PC-3 (cell line): Measurements from ENCODE around the gene BAIAP2. TPM values are rescaled to one million over a fixed set of nuclear protein-coding genes. Genes with fewer than 3 reads are reported as not detected.

Experiments
- ATAC-seq: fragments of 200-7000 bp; cut with Tn5 transposase; 2 replicates; pipeline ENCODE4 v1.9.1; 2020; ENCODE audit warnings: mild to moderate bottlenecking, moderate library complexity
- BruUV-seq: library from RNA; stranded (reverse); fragments of 400-500 nt; replicated peaks from 2 replicates; lab custom pipeline; 2021; lab: Mats Ljungman, UMichigan
- CTCF ChIA-PET: fragments of 300-600 bp; sonication (Branson Sonifier 250); formaldehyde crosslinking; loops from one replicate; lab custom pipeline; 2022; ENCODE audit warnings: antibody characterized with exemption; lab: Charles Lee
- POLR2A ChIA-PET: fragments of 300-600 bp; sonication (Branson Sonifier 250); formaldehyde crosslinking; loops from one replicate; lab custom pipeline; 2022; ENCODE audit warnings: antibody characterized with exemption; ENCODE audit not compliant: unreplicated experiment; lab: Charles Lee
- DNase-seq: peaks from one replicate; pipeline ENCODE4 v3.0.0-alpha.2; 2015
- H2AFZ ChIP-seq: fragments of 300-600 bp; sonication (generic); 2 replicates; pipeline ENCODE4 v1.6.0; 2016; ENCODE audit warnings: antibody characterized with exemption, low read length
- H3F3A ChIP-seq: fragments of 300-600 bp; sonication (generic); one replicate; pipeline ENCODE4 v1.6.0; 2017; ENCODE audit warnings: antibody characterized with exemption, low read length, control low read depth, mild to moderate bottlenecking; ENCODE audit not compliant: unreplicated experiment
- H3K27ac ChIP-seq: fragments of 300-600 bp; sonication (generic); 2 replicates; pipeline ENCODE4 v1.5.1; 2016; ENCODE audit warnings: mild to moderate bottlenecking, low read length
- H3K27me3 ChIP-seq: fragments of 300-600 bp; sonication (generic); 2 replicates; pipeline ENCODE4 v1.6.1; 2016; ENCODE audit warnings: low read length, mixed read lengths
- H3K36me3 ChIP-seq: fragments of 300-600 bp; sonication (generic); 2 replicates; pipeline ENCODE4 v1.6.1; 2016; ENCODE audit warnings: low read depth, mixed run types, low read length, mixed read lengths
- H3K4me1 ChIP-seq: fragments of 300-600 bp; sonication (generic); 2 replicates; pipeline ENCODE4 v1.5.1; 2016; ENCODE audit warnings: low read length; ENCODE audit not compliant: insufficient read depth
- H3K4me2 ChIP-seq: fragments of 300-600 bp; sonication (generic); 2 replicates; pipeline ENCODE4 v1.6.0; 2016; ENCODE audit warnings: low read length
- H3K4me3 ChIP-seq: fragments of 300-600 bp; sonication (generic); 2 replicates; pipeline ENCODE4 v1.5.1; 2016; ENCODE audit warnings: mild to moderate bottlenecking, low read length, mixed read lengths
- H3K79me2 ChIP-seq: fragments of 300-600 bp; sonication (generic); 2 replicates; pipeline ENCODE4 v1.6.1; 2017; ENCODE audit warnings: low read length, mixed read lengths
- H3K9ac ChIP-seq: fragments of 300-600 bp; sonication (generic); 2 replicates; pipeline ENCODE4 v1.6.0; 2016; ENCODE audit warnings: mild to moderate bottlenecking, low read length
- H3K9me2 ChIP-seq: fragments of 300-600 bp; sonication (generic); replicated peaks from 2 replicates; pipeline ENCODE4 v1.6.1; 2016; ENCODE audit warnings: mixed run types, low read length, mixed read lengths
- H3K9me3 ChIP-seq: fragments of 300-600 bp; sonication (generic); 2 replicates; pipeline ENCODE4 v1.6.1; 2016; ENCODE audit warnings: low read length, mixed read lengths
- H4K20me1 ChIP-seq: fragments of 300-600 bp; sonication (generic); 2 replicates; pipeline ENCODE4 v1.6.1; 2016; ENCODE audit warnings: low read length, mixed read lengths
- CTCF ChIP-seq: fragments of 300-600 bp; sonication (generic); conservative IDR thresholded peaks from 2 replicates; pipeline ENCODE4 v1.5.1; 2017; ENCODE audit warnings: antibody characterized with exemption, low read depth, mild to moderate bottlenecking, low read length
- EZH2 ChIP-seq: fragments of 300-600 bp; sonication (generic); IDR thresholded peaks from one replicate; pipeline ENCODE4 v1.6.1; 2017; ENCODE audit warnings: antibody characterized with exemption, mild to moderate bottlenecking, low read length; ENCODE audit not compliant: unreplicated experiment
- EZH2phosphoT487 ChIP-seq: fragments of 300-600 bp; sonication (generic); IDR thresholded peaks from 2 replicates; pipeline ENCODE4 v1.6.1; 2018; ENCODE audit warnings: mild to moderate bottlenecking, antibody characterized with exemption, low read length, borderline replicate concordance
- intact Hi-C: fragments of 100-400 bp; cut with micrococcal nuclease; formaldehyde crosslinking; loops from 2 replicates; pipeline ENCODE4 v1.9.0; 2023
- total RNA-seq: library from RNA; depleted of rRNA; stranded (reverse); fragments of >200 nt; gene quantifications from 2 replicates; pipeline ENCODE4 v1.2.3, GENCODE V29; 2014

The BAIAP2 gene
- total RNA-seq, 1 experiment from 2014 or later, result 56.9 TPM

- intact Hi-C loops, result no loop called here
- Histone ChIP-seq H3K9me3 (no peaks in the 10 kb centered on the region), H3K27me3 (no peaks in the 10 kb centered on the region), H4K20me1 (no peaks in the 10 kb centered on the region), H3K79me2 (no peaks in the 10 kb centered on the region), H2AFZ (no peak overlapping the region), H3K27ac (no peak overlapping the region), H3K4me1 (no peaks in the 10 kb centered on the region), H3F3A (no peaks in the 10 kb centered on the region), H3K9me2 (no peaks in the 10 kb centered on the region), H3K36me3 (no peaks in the 10 kb centered on the region; the same call in 1 of the 2 replicates), H3K4me3 (no peak overlapping the region), H3K9ac (no peak overlapping the region), H3K4me2 (no peak overlapping the region)
- no peak for TF ChIP-seq EZH2
- no peak for TF ChIP-seq CTCF
- TF ChIP-seq EZH2phosphoT487, result no peak
- no peak for ATAC-seq
- BruUV-seq, result no TSS peak
- POLR2A ChIA-PET, result no interaction called here
- CTCF ChIA-PET, result no interaction called here
- no peak for DNase-seq
Measured at GRCh38 chr17:81111066-81111465, 76.1 kb downstream of the BAIAP2 start.

DNA sequence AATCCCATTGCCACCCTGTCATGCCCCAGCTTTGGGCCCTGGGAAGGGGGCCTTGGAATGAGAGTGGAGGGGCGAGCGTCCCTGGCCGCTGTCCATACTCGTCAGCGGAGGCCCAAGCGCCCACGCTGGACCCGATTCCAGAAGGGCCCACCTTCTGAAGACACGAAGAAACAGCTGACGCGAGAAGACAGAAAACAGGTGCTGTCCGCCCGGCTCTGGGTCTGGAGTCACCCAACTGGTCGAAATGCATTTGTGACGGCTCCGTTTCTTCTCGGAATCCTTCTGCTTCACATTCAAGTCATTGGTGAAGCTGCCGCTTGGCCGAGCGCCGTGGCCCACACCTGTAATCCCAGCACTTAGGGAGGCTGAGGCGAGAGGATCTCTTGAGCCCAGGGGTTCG lies 77.5 kb downstream of the BAIAP2 start:
- intact Hi-C loops, result no loop called here
- no TSS peak for BruUV-seq
- no peak overlapping the region for H3K4me3 ChIP-seq

More for the DNA sequence above, 77.5 kb downstream of the BAIAP2 start:
- no peak for ATAC-seq
- Histone ChIP-seq H3K4me1 (no peaks in the 10 kb centered on the region), H3K4me2 (no peak overlapping the region), H3K79me2 (no peaks in the 10 kb centered on the region), H3K27ac (no peak overlapping the region), H3K9ac (no peak overlapping the region), H3K9me3 (no peaks in the 10 kb centered on the region), H2AFZ (no peak overlapping the region), H3F3A (no peaks in the 10 kb centered on the region), H3K27me3 (no peaks in the 10 kb centered on the region), H4K20me1 (no peaks in the 10 kb centered on the region), H3K9me2 (no peaks in the 10 kb centered on the region), H3K36me3 (no peaks in the 10 kb centered on the region; the same call in 1 of the 2 replicates)
- no peak for DNase-seq
- ChIA-PET CTCF (no interaction called here), POLR2A (no interaction called here)
- TF ChIP-seq EZH2phosphoT487 (no peak), CTCF (no peak), EZH2 (no peak)
